ENCODE results near the gene C12orf76.
"Not testable (repeated sequence)": the region's sequence is repeated elsewhere in the genome, so short reads cannot be mapped to it uniquely, and the experiment has no call there.

The C12orf76 gene

GRCh38 chr12:110048242-110049027, at the start of gene C12orf76:
Gene C12orf76, minus strand, starts transcription at chr12:110048522. Its CDS starts 27 bp downstream, at chr12:110048495.
- peak; percentile 74 for DNase-seq (ENCODE audit: low read depth, low spot score)
- H3K27ac ChIP-seq, result peak within 1 kb of the TSS; percentile 29

- no peak overlapping the region for H3K27ac ChIP-seq
- DNase-seq (ENCODE audit: low read depth, low spot score), result no peak
These were observed 45.4 kb upstream of the C12orf76 start for GRCh38 chr12:110093631-110094311.

GRCh38 chr12:110091136-110091711, 42.9 kb upstream of the C12orf76 start:
- no peak overlapping the region for H3K27ac ChIP-seq
- no peak for DNase-seq (ENCODE audit: low read depth, low spot score)

GRCh38 chr12:110090266-110091135, 42.2 kb upstream of the C12orf76 start:
- no peak for DNase-seq (ENCODE audit: low read depth, low spot score)
- no peak overlapping the region for H3K27ac ChIP-seq

- no peak overlapping the region for H3K27ac ChIP-seq
- no peak for DNase-seq (ENCODE audit: low read depth, low spot score)
These were observed 40.6 kb upstream of the C12orf76 start for GRCh38 chr12:110088936-110089335.

- H3K27ac ChIP-seq; DNase-seq (ENCODE audit: low read depth, low spot score): not testable (repeated sequence)
These were observed 39.9 kb upstream of the C12orf76 start for GRCh38 chr12:110088216-110088615.

GRCh38 chr12:110084314-110085015, 36.1 kb upstream of the C12orf76 start:
- no peak for DNase-seq (ENCODE audit: low read depth, low spot score)

GRCh38 chr12:110080410-110080809, 32.1 kb upstream of the C12orf76 start:
- no peak for DNase-seq (ENCODE audit: low read depth, low spot score)
- H3K27ac ChIP-seq, result no peak overlapping the region

More at GRCh38 chr12:110084314-110085015, 36.1 kb upstream of the C12orf76 start:
- no peak overlapping the region for H3K27ac ChIP-seq

GRCh38 chr12:110079477-110080400, 31.4 kb upstream of the C12orf76 start:
- H3K27ac ChIP-seq, result no peak overlapping the region
- no peak for DNase-seq (ENCODE audit: low read depth, low spot score)

- DNase-seq (ENCODE audit: low read depth, low spot score), result no peak
- no peak overlapping the region for H3K27ac ChIP-seq
These were observed 29.5 kb upstream of the C12orf76 start for GRCh38 chr12:110077800-110078199.

GRCh38 chr12:110075880-110076279, 27.6 kb upstream of the C12orf76 start:
- DNase-seq (ENCODE audit: low read depth, low spot score), result no peak
- no peak overlapping the region for H3K27ac ChIP-seq

- no peak for DNase-seq (ENCODE audit: low read depth, low spot score)
These were observed 25.8 kb upstream of the C12orf76 start for GRCh38 chr12:110074089-110074488.

GRCh38 chr12:110073049-110073831, 24.9 kb upstream of the C12orf76 start:
- no peak for DNase-seq (ENCODE audit: low read depth, low spot score)
- no peak overlapping the region for H3K27ac ChIP-seq

More at GRCh38 chr12:110074089-110074488, 25.8 kb upstream of the C12orf76 start:
- no peak overlapping the region for H3K27ac ChIP-seq

- not testable (repeated sequence) for DNase-seq (ENCODE audit: low read depth, low spot score); H3K27ac ChIP-seq
These were observed 24.3 kb upstream of the C12orf76 start for GRCh38 chr12:110072636-110073035.

- no peak overlapping the region for H3K27ac ChIP-seq
- DNase-seq (ENCODE audit: low read depth, low spot score), result no peak
These were observed 23.6 kb upstream of the C12orf76 start for GRCh38 chr12:110071967-110072366.

GRCh38 chr12:110071504-110071903, 23.2 kb upstream of the C12orf76 start:
- no peak for DNase-seq (ENCODE audit: low read depth, low spot score)
- H3K27ac ChIP-seq, result no peak overlapping the region

GRCh38 chr12:110068654-110069053, 20.3 kb upstream of the C12orf76 start:
- no peak for DNase-seq (ENCODE audit: low read depth, low spot score)
- no peak overlapping the region for H3K27ac ChIP-seq

- H3K27ac ChIP-seq; DNase-seq (ENCODE audit: low read depth, low spot score): not testable (repeated sequence)
These were observed 19.8 kb upstream of the C12orf76 start for GRCh38 chr12:110068115-110068514.
